H1 (cell line): ENCODE results near the gene INKA2. TPM values are rescaled to one million over a fixed set of nuclear protein-coding genes. Genes with fewer than 3 reads are reported as not detected.

Experiments used
- CTCF ChIA-PET: fragments of 300-600 bp; sonication (Branson Sonifier 250); formaldehyde crosslinking; loops from one replicate; lab custom pipeline; 2021; ENCODE audit not compliant: partially characterized antibody; lab: Charles Lee
- POLR2A ChIA-PET: fragments of 300-600 bp; sonication (Branson Sonifier 250); formaldehyde crosslinking; loops from one replicate; lab custom pipeline; 2021; ENCODE audit warnings: inconsistent platforms; ENCODE audit not compliant: partially characterized antibody; lab: Charles Lee
- DNase-seq, 2 experiments: peaks; one replicate each; pipeline versions ENCODE4 v3.0.0 to v3.0.0-alpha.2; 2010 to 2022; ENCODE audit warnings: low spot score in 2 of 2, low read depth in 1 of 2, mixed read lengths in 1 of 2
- FAIRE-seq: peaks from 2 replicates; lab custom pipeline; 2011; peaks lifted over from hg19 to GRCh38; lab: Jason Lieb, UNC
- H2AFZ ChIP-seq: 2 replicates; pipeline ENCODE4 v1.8.1; 2012; ENCODE audit warnings: low read length, inconsistent platforms
- H2AK5ac ChIP-seq: 2 replicates; pipeline ENCODE4 v1.6.1; 2013; ENCODE audit warnings: low read depth, low read length
- H2BK120ac ChIP-seq: replicated peaks from 2 replicates; pipeline ENCODE3; 2013; ENCODE audit warnings: low read depth, low read length, inconsistent platforms
- H2BK12ac ChIP-seq: 2 replicates; pipeline ENCODE4 v1.6.1; 2013; ENCODE audit warnings: low read depth, low read length
- H2BK15ac ChIP-seq: 2 replicates; pipeline ENCODE4 v1.6.1; 2013; ENCODE audit warnings: low read length
- H2BK20ac ChIP-seq: 2 replicates; pipeline ENCODE4 v1.6.1; 2013; ENCODE audit warnings: low read length
- H2BK5ac ChIP-seq: 2 replicates; pipeline ENCODE4 v1.6.1; 2013; ENCODE audit warnings: low read depth, low read length
- H3K14ac ChIP-seq: 2 replicates; pipeline ENCODE4 v1.6.1; 2013; ENCODE audit warnings: inconsistent platforms; ENCODE audit not compliant: insufficient read length
- H3K18ac ChIP-seq: 2 replicates; pipeline ENCODE4 v1.6.1; 2013; ENCODE audit warnings: low read length; ENCODE audit errors: extremely low read depth
- H3K23ac ChIP-seq: 2 replicates; pipeline ENCODE4 v1.6.1; 2013; ENCODE audit warnings: inconsistent platforms; ENCODE audit not compliant: insufficient read length
- H3K23me2 ChIP-seq: 2 replicates; pipeline ENCODE4 v1.6.1; 2013; ENCODE audit warnings: low read depth, low read length
- H3K27ac ChIP-seq: 2 replicates; pipeline ENCODE4 v1.6.1; 2011; ENCODE audit warnings: low read depth, low read length, inconsistent platforms
- H3K27me3 ChIP-seq, 4 experiments: replicated peaks in 1 of 4; 1 replicate in 1 of 4; 2 replicates in 3 of 4; pipeline versions ENCODE4 v1.6.1 to v1.8.1; 2011 to 2013; ENCODE audit warnings: low read length in 3 of 4, mild to moderate bottlenecking in 3 of 4, inconsistent platforms in 2 of 4, mixed read lengths in 2 of 4, moderate library complexity in 1 of 4; ENCODE audit not compliant: control insufficient read depth in 3 of 4, insufficient read depth in 3 of 4; ENCODE audit errors: extremely low read depth in 1 of 4
- H3K36me3 ChIP-seq, 4 experiments: 2 replicates each; pipeline versions ENCODE4 v1.6.1 to v1.8.1; 2011 to 2013; ENCODE audit warnings: mild to moderate bottlenecking in 4 of 4, low read length in 3 of 4, moderate library complexity in 2 of 4, control low read depth in 1 of 4, inconsistent platforms in 1 of 4; ENCODE audit not compliant: insufficient read depth in 4 of 4, control insufficient read depth in 2 of 4
- H3K4ac ChIP-seq: replicated peaks from 2 replicates; pipeline ENCODE3; 2013; ENCODE audit warnings: low read length, low read depth, mixed read lengths, inconsistent platforms; ENCODE audit not compliant: insufficient read length
- H3K4me1 ChIP-seq, 4 experiments: replicated peaks in 1 of 4; 1 replicate in 1 of 4; 2 replicates in 3 of 4; pipeline versions ENCODE4 v1.6.1 to v1.8.1; 2011 to 2013; ENCODE audit warnings: low read length in 3 of 4, inconsistent platforms in 2 of 4, mixed read lengths in 1 of 4; ENCODE audit not compliant: insufficient read depth in 4 of 4, control insufficient read depth in 3 of 4
- H3K4me2 ChIP-seq, 2 experiments: 2 replicates each; pipeline versions ENCODE4 v1.6.1 to v1.8.1; 2011 to 2013; ENCODE audit warnings: low read depth in 2 of 2, low read length in 2 of 2, control low read depth in 1 of 2, inconsistent platforms in 1 of 2, mild to moderate bottlenecking in 1 of 2; ENCODE audit not compliant: insufficient read depth in 1 of 2
- H3K4me3 ChIP-seq, 4 experiments: fragments of 200-600, 300-600 bp in 1 of 4; sonication (generic), shearing (Covaris generic), sonication (Bioruptor Twin) in 1 of 4; 2 replicates each; pipeline versions ENCODE4 v1.5.1 to v1.8.1; 2011 to 2016; ENCODE audit warnings: low read length in 4 of 4, low read depth in 3 of 4, control low read depth in 2 of 4, inconsistent platforms in 2 of 4, mild to moderate bottlenecking in 2 of 4, mixed read lengths in 1 of 4, moderate library complexity in 1 of 4; ENCODE audit not compliant: insufficient read depth in 2 of 4; ENCODE audit errors: extremely low read depth in 1 of 4
- H3K56ac ChIP-seq: replicated peaks from 2 replicates; pipeline ENCODE3; 2013; ENCODE audit warnings: low read depth, mild to moderate bottlenecking, mixed read lengths, low read length, inconsistent platforms; ENCODE audit not compliant: insufficient read length
- H3K79me1 ChIP-seq: 2 replicates; pipeline ENCODE4 v1.6.1; 2013; ENCODE audit warnings: low read depth, low read length, control low read depth
- H3K79me2 ChIP-seq, 2 experiments: 2 replicates each; pipeline versions ENCODE4 v1.6.1 to v1.8.1; 2012 to 2013; ENCODE audit warnings: low read length in 2 of 2, mild to moderate bottlenecking in 2 of 2, inconsistent platforms in 1 of 2; ENCODE audit not compliant: insufficient read depth in 2 of 2, control insufficient read depth in 1 of 2
- H3K9ac ChIP-seq, 4 experiments: replicated peaks in 1 of 4; 1 replicate in 1 of 4; 2 replicates in 3 of 4; pipeline versions ENCODE4 v1.6.1 to v1.8.1; 2011 to 2013; ENCODE audit warnings: low read depth in 3 of 4, low read length in 3 of 4, control low read depth in 2 of 4, mild to moderate bottlenecking in 2 of 4, moderate library complexity in 2 of 4, inconsistent platforms in 1 of 4; ENCODE audit errors: extremely low read depth in 1 of 4
- H3K9me3 ChIP-seq, 2 experiments: 2 replicates each; pipeline versions ENCODE4 v1.6.1 to v1.8.1; 2012 to 2013; ENCODE audit warnings: mild to moderate bottlenecking in 2 of 2, moderate library complexity in 2 of 2, control low read depth in 1 of 2, inconsistent platforms in 1 of 2, low read depth in 1 of 2, low read length in 1 of 2, mixed read lengths in 1 of 2; ENCODE audit not compliant: insufficient read depth in 2 of 2
- H4K20me1 ChIP-seq, 2 experiments: replicated peaks in 1 of 2; 2 replicates each; pipeline versions ENCODE3 to v1.8.1; 2011 to 2013; ENCODE audit warnings: inconsistent platforms in 2 of 2, low read length in 2 of 2, mild to moderate bottlenecking in 1 of 2; ENCODE audit not compliant: insufficient read depth in 2 of 2, control insufficient read depth in 1 of 2
- H4K5ac ChIP-seq: 2 replicates; pipeline ENCODE4 v1.6.1; 2013; ENCODE audit warnings: low read length, low read depth, mixed read lengths, inconsistent platforms; ENCODE audit not compliant: insufficient read length
- H4K8ac ChIP-seq: 2 replicates; pipeline ENCODE4 v1.8.0; 2013; ENCODE audit warnings: mild to moderate bottlenecking, moderate library complexity, low read length, inconsistent platforms; ENCODE audit not compliant: insufficient read depth; ENCODE audit errors: extremely low read depth
- H4K91ac ChIP-seq: replicated peaks from 2 replicates; pipeline ENCODE3; 2013; ENCODE audit warnings: low read length, mixed read lengths, inconsistent platforms; ENCODE audit not compliant: insufficient read length
- EP300 ChIP-seq, 2 experiments: IDR thresholded peaks; 1 replicate in 1 of 2; 2 replicates in 1 of 2; pipeline ENCODE4 v1.6.1; 2011 to 2012; ENCODE audit warnings: low read depth in 2 of 2, low read length in 2 of 2, mild to moderate bottlenecking in 2 of 2, borderline replicate concordance in 1 of 2, inconsistent platforms in 1 of 2, moderate library complexity in 1 of 2
- FOSL1 ChIP-seq: IDR thresholded peaks from 2 replicates; pipeline ENCODE4 v1.6.1; 2011; ENCODE audit warnings: mild to moderate bottlenecking, low read depth, low read length, moderate library complexity; ENCODE audit not compliant: insufficient read depth
- KDM5A ChIP-seq: fragments of 200-600 bp; IDR thresholded peaks from 2 replicates; pipeline ENCODE4 v1.7.1; 2012; ENCODE audit warnings: mild to moderate bottlenecking, low read length, inconsistent platforms, mixed read lengths
- NRF1 ChIP-seq: IDR thresholded peaks from 2 replicates; pipeline ENCODE4 v1.6.1; 2011; ENCODE audit warnings: mild to moderate bottlenecking, low read depth, low read length, improper control_type of control experiment
- WGBS, 2 experiments: shearing (Covaris generic) in 1 of 2; methylation state at CpG; one replicate each; pipeline versions ENCODE4 v1.1.6 to v1.1.7; 2013 to 2015; ENCODE audit warnings: low lambda C conversion rate in 2 of 2, mixed read lengths in 2 of 2, inconsistent platforms in 1 of 2, low coverage in 1 of 2, missing lambda C conversion rate in 1 of 2; ENCODE audit not compliant: insufficient replicate concordance in 2 of 2, insufficient coverage in 1 of 2, insufficient read length in 1 of 2; ENCODE audit errors: extremely low coverage in 1 of 2, missing lambda C conversion rate in 1 of 2; 5-methylcytosine and 5-hydroxymethylcytosine counted together
- polyA plus RNA-seq, 7 experiments: library from polyadenylated mRNA; depleted of rRNA in 3 of 7; stranded (reverse) in 5 of 7; unstranded in 2 of 7; fragments of >200 nt in 5 of 7; fragments of 200-250 nt in 2 of 7; gene quantifications; 1 replicate in 5 of 7; 2 replicates in 1 of 7; 4 replicates in 1 of 7; pipeline versions ENCODE4 v1.2.1 to v1.2.3, GENCODE V29; 2011 to 2013; ENCODE audit warnings: missing spikeins in 2 of 7, mixed read lengths in 2 of 7
- total RNA-seq: library from RNA; stranded (reverse); fragmentation: NEBNext Ultra II Directional; extraction: Animal tissue kit (Norgen Biotek cat#: 25700); gene quantifications from 2 replicates; pipeline ENCODE4 v1.2.1, GENCODE V29; 2021

The INKA2 gene
- total and polyA plus RNA-seq, 2 of the 8 experiments (the other 6 are each of a cell fraction or from before 2014, with no cell fraction given) = 4.2 to 11.5 TPM

DNA sequence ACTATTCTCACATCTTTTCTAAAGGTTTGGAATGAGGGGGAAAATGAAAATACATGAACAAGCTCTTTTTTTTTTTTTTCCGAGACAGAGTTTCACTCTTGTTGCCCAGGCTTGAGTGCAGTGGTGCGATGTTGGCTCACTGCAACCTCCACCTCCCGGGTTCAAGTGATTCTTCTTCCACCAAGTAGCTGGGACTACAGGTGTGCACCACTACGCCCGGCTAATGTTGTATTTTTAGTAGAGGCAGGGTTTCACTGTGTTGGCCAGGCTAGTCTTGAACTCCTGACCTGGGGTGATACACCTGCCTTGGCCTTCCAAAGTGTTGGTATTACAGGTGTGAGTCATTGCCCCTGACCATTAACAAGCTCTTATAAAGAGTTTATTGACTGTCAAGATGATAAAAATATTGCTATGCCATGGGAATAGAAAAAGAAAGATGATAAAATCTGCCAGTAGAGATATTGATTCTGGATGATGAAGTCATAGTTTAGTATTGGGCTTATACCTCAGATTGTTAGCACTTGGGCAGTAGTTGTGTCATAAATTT lies 36.6 kb downstream of the INKA2 start:
- TF ChIP-seq EP300 (IDR thresholded peaks at IDR 0.05; ENCODE audit: borderline replicate concordance in 1 of 2, low read depth in 2 of 2, low read length in 2 of 2) = no peak
- TF ChIP-seq KDM5A = no peak
- TF ChIP-seq FOSL1 = no peak
- TF ChIP-seq NRF1 = no peak
- H3K79me1 ChIP-seq = no peaks in the 10 kb centered on the region
- no peaks in the 10 kb centered on the region for H3K23me2 ChIP-seq
- H3K4me2 ChIP-seq = no peak overlapping the region
- 91% methylated on average over 4 of the region's 5 CpGs; no CpG with 5 or more reads in 1 of the 2 experiments for WGBS, 2 experiments
- no peak overlapping the region for H3K9ac ChIP-seq
- FAIRE-seq (no peak), DNase-seq (no peak)
- no peak overlapping the region for H4K91ac ChIP-seq
- no peak overlapping the region for H2BK120ac ChIP-seq
- H2BK12ac ChIP-seq = no peak overlapping the region
- no peak overlapping the region for H4K5ac ChIP-seq
- H3K56ac ChIP-seq = no peak overlapping the region
- H3K18ac ChIP-seq = no peak overlapping the region
- peaks cover 2 to 23% (median 12%) of the 10 kb centered on the region in 4 experiments; a peak in 7 of 8 replicates for H3K36me3 ChIP-seq
- POLR2A ChIA-PET = no interaction called here
- no peak overlapping the region for H2AK5ac ChIP-seq
- CTCF ChIA-PET = interaction anchor here (1.4 to 6.5 kb wide), 5 partner anchors 8 to 194 kb away, joined by 3 to 39 read pairs (median 9); no protein-coding TSS in a partner anchor
- H4K8ac ChIP-seq = no peak overlapping the region
- H3K4me3 ChIP-seq = no peak overlapping the region
- H2BK20ac ChIP-seq = no peak overlapping the region
- H2BK5ac ChIP-seq = no peak overlapping the region
- no peak overlapping the region for H3K14ac ChIP-seq
- H2AFZ ChIP-seq = no peak overlapping the region
- no peaks in the 10 kb centered on the region for H3K27me3 ChIP-seq
- H2BK15ac ChIP-seq = no peak overlapping the region
- no peaks in the 10 kb centered on the region for H4K20me1 ChIP-seq
- no peaks in the 10 kb centered on the region for H3K4me1 ChIP-seq
- no peak overlapping the region for H3K27ac ChIP-seq
- no peaks in the 10 kb centered on the region for H3K9me3 ChIP-seq
- no peak overlapping the region for H3K23ac ChIP-seq
- no peak overlapping the region for H3K4ac ChIP-seq
- no peaks in the 10 kb centered on the region for H3K79me2 ChIP-seq
